ENCODE measurements around the gene ZNF324. TPM values are rescaled to one million over a fixed set of nuclear protein-coding genes. Genes with fewer than 3 reads are reported as not detected.
"Not testable (repeated sequence)": the region's sequence is repeated elsewhere in the genome, so short reads cannot be mapped to it uniquely, and the experiment has no call there.

Gene ZNF324
- total RNA-seq = 1 to 10 TPM; 7.0 to 8.3 TPM

DNA sequence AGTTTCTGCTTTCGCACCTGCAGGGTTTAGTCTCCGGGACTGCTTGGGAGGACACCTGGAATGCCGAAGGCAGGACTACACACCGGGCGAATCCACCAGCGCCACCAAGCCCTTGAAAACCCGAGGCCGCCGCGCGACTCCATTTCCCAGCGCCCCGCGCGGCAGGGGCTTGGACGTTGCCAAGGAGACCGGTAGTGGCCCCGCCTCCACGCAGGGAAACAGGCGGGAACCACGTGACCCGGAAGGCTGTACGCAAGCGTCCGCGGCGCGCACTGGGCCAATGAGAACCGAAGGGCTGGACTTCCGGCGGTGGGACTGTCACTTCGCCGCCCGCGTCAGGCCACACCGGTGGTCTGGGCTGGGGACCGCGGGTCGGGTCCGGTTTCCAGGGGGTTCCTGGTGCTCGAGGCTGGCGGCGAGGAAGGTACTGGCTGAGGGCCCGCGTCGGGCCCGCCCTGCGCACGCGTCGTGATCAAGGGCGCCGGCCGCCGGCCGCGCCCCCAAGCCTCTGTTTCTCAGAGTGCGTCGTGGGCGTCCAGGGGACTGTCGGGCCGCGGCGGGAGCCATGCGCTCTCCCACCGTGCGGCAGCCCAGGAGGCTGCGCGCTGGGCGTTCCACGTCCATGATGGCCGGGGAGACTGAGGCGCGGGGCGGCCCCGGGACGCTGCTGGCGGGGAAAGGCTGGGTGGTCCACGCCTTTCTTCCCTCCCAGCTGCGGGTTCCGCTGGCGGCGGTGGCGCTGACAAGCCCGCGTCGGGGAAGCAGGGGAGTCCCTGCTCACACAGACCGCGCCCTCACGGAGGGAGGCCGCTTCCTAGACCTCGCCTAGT lies at the start of gene ZNF324:
Gene ZNF324, plus strand, starts transcription at position 321 of the 830 bp plus-strand sequence. CDS start 2,106 bp downstream, outside the sequence.
- peak; percentile 99 for DNase-seq
- Mint-ChIP-seq H3K27ac (peak within 1 kb of the TSS; percentile 62), H3K27me3 (no peaks in the 10 kb centered on the region), H3K4me1 (ENCODE audit: low read depth) (peaks cover 17% of the 10 kb centered on the region), H3K9me3 (no peaks in the 10 kb centered on the region), H3K4me3 (peak within 1 kb of the TSS; percentile 83), H3K36me3 (peaks cover 4% of the 10 kb centered on the region)
- POLR2A ChIA-PET = interaction anchor here (0.6 to 2.1 kb wide), 4 partner anchors 9 to 162 kb away, joined by 3 to 4 read pairs (median 4); partner anchors contain the start of genes ERVK3-1, ZNF446 and ZNF584
- CTCF ChIA-PET = no interaction called here
- intact Hi-C loops (cut with micrococcal nuclease) = loop anchor here (1.0 to 2.0 kb wide), 5 partner anchors 8 to 188 kb away; partner anchors contain the start of genes TRIM28, ZNF132 and ZNF8

GRCh38 chr19:58428617-58429016 lies 38.3 kb upstream of the ZNF324 start:
- Mint-ChIP-seq H3K4me3 (no peak overlapping the region), H3K36me3 (peaks cover 42% of the 10 kb centered on the region), H3K27ac (no peak overlapping the region), H3K9me3 (peaks cover 63% of the 10 kb centered on the region), H3K27me3 (no peaks in the 10 kb centered on the region), H3K4me1 (ENCODE audit: low read depth) (no peaks in the 10 kb centered on the region)
- DNase-seq = no peak
- ChIA-PET CTCF (no interaction called here), POLR2A (no interaction called here)
- intact Hi-C loops (cut with micrococcal nuclease) = no loop called here

DNA sequence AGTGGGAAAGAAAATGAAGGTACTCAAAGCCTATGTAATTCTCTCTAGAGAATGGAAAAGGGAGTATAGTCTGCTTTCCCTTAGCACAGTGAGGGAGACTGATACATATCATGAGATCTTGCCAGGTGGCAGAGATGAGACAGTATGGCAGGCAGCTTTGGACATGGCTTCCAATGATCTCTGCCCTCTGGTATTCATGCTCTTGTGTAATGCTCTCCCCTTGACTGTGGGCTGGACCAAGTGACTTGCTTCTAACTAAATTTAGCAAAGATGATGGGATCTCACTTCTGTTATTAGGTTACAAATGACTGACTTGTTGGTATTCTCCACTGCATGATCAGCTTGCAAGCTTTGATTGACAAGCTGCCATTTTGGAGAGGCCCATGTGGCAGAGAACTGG lies 37.1 kb upstream of the ZNF324 start:
- no peak for DNase-seq
- Mint-ChIP-seq H3K27ac (no peak overlapping the region), H3K9me3 (peaks cover 74% of the 10 kb centered on the region), H3K36me3 (peaks cover 53% of the 10 kb centered on the region), H3K4me3 (no peak overlapping the region), H3K4me1 (ENCODE audit: low read depth) (no peaks in the 10 kb centered on the region), H3K27me3 (no peaks in the 10 kb centered on the region)
- ChIA-PET CTCF (no interaction called here), POLR2A (interaction anchor here (0.7 kb wide), 1 partner anchor 20 kb away, joined by 3 read pairs; no protein-coding TSS in a partner anchor)
- intact Hi-C loops (cut with micrococcal nuclease) = no loop called here

DNA sequence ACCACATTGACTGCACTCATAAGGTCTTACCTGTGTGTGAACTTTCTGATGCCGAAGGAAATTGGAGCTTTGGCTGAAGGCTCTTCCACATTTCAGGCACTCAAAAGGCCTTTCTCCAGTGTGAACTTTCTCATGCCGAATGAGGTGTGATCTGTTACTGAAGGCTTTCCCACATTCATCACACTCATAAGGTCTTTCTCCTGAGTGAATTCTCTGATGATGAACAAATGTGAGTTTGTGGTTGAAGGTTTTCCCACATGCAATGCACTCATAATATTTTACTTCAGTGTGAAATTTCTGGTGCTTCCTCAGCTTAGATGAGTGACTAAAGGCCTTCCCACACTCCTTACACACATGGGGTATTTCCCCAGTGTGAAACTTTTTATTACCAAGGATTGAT lies 32.7 kb upstream of the ZNF324 start:
- Mint-ChIP-seq H3K9me3 (peaks cover 90% of the 10 kb centered on the region), H3K27me3 (no peaks in the 10 kb centered on the region), H3K4me1 (ENCODE audit: low read depth) (peaks cover 13% of the 10 kb centered on the region), H3K27ac (no peak overlapping the region), H3K4me3 (no peak overlapping the region), H3K36me3 (peaks cover 90% of the 10 kb centered on the region)
- CTCF ChIA-PET = no interaction called here
- intact Hi-C loops (cut with micrococcal nuclease) = no loop called here
- DNase-seq = no peak
- POLR2A ChIA-PET = no interaction called here

DNA sequence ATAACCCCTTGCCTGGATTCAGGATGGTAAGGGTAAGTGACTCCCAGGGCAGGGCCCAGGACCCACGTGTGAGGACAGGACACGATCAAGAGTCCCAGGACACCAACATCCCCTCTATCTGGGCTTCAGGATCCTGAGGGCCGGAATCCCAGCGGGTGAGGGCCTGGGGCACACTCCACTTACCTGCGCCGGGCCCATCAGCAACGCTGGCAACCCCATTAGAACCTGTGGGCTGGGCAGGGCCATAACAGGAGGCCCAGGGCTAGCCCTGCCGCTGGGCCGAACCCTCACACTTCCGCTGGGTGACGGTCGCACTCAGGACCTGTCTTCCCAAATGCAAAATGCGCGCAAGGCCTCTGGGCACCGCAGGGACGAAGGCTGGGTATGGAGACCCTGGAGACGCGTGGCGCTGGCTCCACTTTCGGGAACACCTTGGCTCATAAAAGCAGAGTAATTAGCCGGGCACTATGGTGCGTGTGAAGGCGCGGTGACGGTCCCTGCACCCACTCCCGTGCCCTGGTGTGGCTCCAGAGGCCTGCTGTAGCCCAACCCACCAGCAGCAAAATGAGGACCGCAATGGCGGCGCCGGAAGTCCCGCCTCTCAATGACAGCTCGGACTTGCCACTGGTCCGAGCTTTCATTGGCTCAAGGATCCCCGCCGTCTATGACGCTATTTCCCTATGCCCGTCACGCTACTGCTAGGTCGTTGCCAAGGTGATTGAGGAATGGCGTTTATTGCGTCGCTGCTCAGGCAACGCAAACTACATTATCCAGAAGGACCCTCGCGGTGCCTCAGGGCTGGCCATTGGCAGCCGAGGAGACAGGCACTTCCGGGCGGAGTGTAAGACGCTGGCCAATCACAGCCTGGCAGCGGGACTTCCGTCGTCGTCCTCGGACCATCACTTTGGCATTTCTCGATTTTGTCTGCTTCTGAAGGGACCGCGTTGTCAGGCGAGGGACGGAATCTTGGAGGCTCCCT lies 27.0 kb upstream of the ZNF324 start, which contains the start of gene ZNF132:
Gene ZNF132, minus strand, starts transcription at position 578 of the 979 bp plus-strand sequence. Its CDS starts 332 bp downstream, at position 246.
- H3K36me3 Mint-ChIP-seq = peaks cover 51% of the 10 kb centered on the region

GRCh38 chr19:58440556-58440955 lies 26.3 kb upstream of the ZNF324 start:
- no peaks in the 10 kb centered on the region for H3K27me3 Mint-ChIP-seq
- peaks cover 44% of the 10 kb centered on the region for H3K36me3 Mint-ChIP-seq
- H3K4me3 Mint-ChIP-seq = peak overlapping the region; percentile 84
- H3K9me3 Mint-ChIP-seq = peaks cover 39% of the 10 kb centered on the region
- H3K27ac Mint-ChIP-seq = peak overlapping the region; percentile 71
- peaks cover 25% of the 10 kb centered on the region for H3K4me1 Mint-ChIP-seq (ENCODE audit: low read depth)
- CTCF ChIA-PET = interaction anchor here (0.7 kb wide), 1 partner anchor 136 kb away, joined by 3 read pairs; no protein-coding TSS in a partner anchor
- DNase-seq = no peak
- POLR2A ChIA-PET = no interaction called here
- intact Hi-C loops (cut with micrococcal nuclease) = loop anchor here (1.0 to 5.0 kb wide), 9 partner anchors 11 to 135 kb away; partner anchors contain the start of genes ERVK3-1, MZF1, ZNF324 and ZNF324B

More for the DNA sequence above, 27.0 kb upstream of the ZNF324 start, which contains the start of gene ZNF132:
- POLR2A ChIA-PET = no interaction called here
- peak within 1 kb of the TSS; percentile 71 for H3K27ac Mint-ChIP-seq
- H3K4me3 Mint-ChIP-seq = peak within 1 kb of the TSS; percentile 84
- H3K27me3 Mint-ChIP-seq = no peaks in the 10 kb centered on the region
- peaks cover 46% of the 10 kb centered on the region for H3K9me3 Mint-ChIP-seq
- DNase-seq = peak; percentile 97
- CTCF ChIA-PET = interaction anchor here (0.7 kb wide), 1 partner anchor 135 kb away, joined by 3 read pairs; no protein-coding TSS in a partner anchor
- peaks cover 25% of the 10 kb centered on the region for H3K4me1 Mint-ChIP-seq (ENCODE audit: low read depth)
- intact Hi-C loops (cut with micrococcal nuclease) = loop anchor here (1.0 to 5.0 kb wide), 9 partner anchors 11 to 135 kb away; partner anchors contain the start of genes ERVK3-1, MZF1, ZNF324 and ZNF324B

DNA sequence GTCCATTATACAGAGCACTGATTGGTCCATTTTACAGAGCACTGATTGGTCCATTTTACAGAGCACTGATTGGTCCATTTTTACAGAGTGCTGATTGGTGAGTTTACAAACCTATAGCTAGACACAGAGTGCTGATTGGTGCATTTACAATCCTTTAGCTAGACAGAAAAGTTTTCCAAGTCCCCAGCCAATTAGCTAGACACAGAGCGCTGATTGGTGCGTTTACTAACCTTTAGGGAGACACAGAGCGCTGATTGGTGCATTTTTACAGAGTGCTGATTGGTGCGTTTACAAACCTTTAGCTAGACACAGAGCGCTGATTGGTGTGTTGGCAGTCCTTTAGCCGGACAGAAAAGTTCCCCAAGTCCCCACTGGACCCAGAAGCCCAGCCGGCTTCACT lies 23.9 kb upstream of the ZNF324 start:
- H3K4me3 Mint-ChIP-seq, CTCF ChIA-PET, H3K27me3 Mint-ChIP-seq, DNase-seq, H3K27ac Mint-ChIP-seq: not testable (repeated sequence)
- peaks cover 21% of the 10 kb centered on the region for H3K4me1 Mint-ChIP-seq (ENCODE audit: low read depth)
- peaks cover 22% of the 10 kb centered on the region for H3K9me3 Mint-ChIP-seq
- intact Hi-C loops (cut with micrococcal nuclease) = loop anchor here (5.0 kb wide), 1 partner anchor 36 kb away; the partner anchor contains the start of gene ZNF584
- peaks cover 23% of the 10 kb centered on the region for H3K36me3 Mint-ChIP-seq
- POLR2A ChIA-PET = interaction anchor here (1.0 kb wide), 1 partner anchor 8 kb away, joined by 4 read pairs; the partner anchor contains the start of gene ZNF324B

- H3K4me3 Mint-ChIP-seq; CTCF ChIA-PET; H3K27ac Mint-ChIP-seq; intact Hi-C loops (cut with micrococcal nuclease); POLR2A ChIA-PET; DNase-seq: not testable (repeated sequence)
- Mint-ChIP-seq H3K27me3 (peaks cover 13% of the 10 kb centered on the region), H3K36me3 (peaks cover 11% of the 10 kb centered on the region), H3K9me3 (peaks cover 20% of the 10 kb centered on the region), H3K4me1 (ENCODE audit: low read depth) (peaks cover 21% of the 10 kb centered on the region)
Measured at GRCh38 chr19:58448860-58449259, 18.0 kb upstream of the ZNF324 start.

GRCh38 chr19:58449980-58450379 lies 16.9 kb upstream of the ZNF324 start:
- Mint-ChIP-seq H3K9me3 (peaks cover 20% of the 10 kb centered on the region), H3K36me3 (peaks cover 15% of the 10 kb centered on the region), H3K27me3 (peaks cover 13% of the 10 kb centered on the region), H3K4me1 (ENCODE audit: low read depth) (peaks cover 21% of the 10 kb centered on the region)
- POLR2A ChIA-PET = interaction anchor here (1.0 kb wide), 1 partner anchor 41 kb away, joined by 3 read pairs; the partner anchor contains the start of gene ZNF584
- CTCF ChIA-PET = interaction anchor here (1.8 kb wide), 1 partner anchor 64 kb away, joined by 5 read pairs; no protein-coding TSS in a partner anchor
- intact Hi-C loops (cut with micrococcal nuclease) = loop anchor here (2.0 kb wide), 1 partner anchor 63 kb away; the partner anchor contains the start of gene RPS5
- not testable (repeated sequence) for H3K27ac Mint-ChIP-seq, H3K4me3 Mint-ChIP-seq, DNase-seq

- Mint-ChIP-seq H3K36me3 (peaks cover 21% of the 10 kb centered on the region), H3K4me1 (ENCODE audit: low read depth) (peaks cover 21% of the 10 kb centered on the region), H3K4me3 (peak overlapping the region; percentile 78), H3K9me3 (peaks cover 20% of the 10 kb centered on the region), H3K27ac (no peak overlapping the region), H3K27me3 (peaks cover 13% of the 10 kb centered on the region)
- no peak for DNase-seq
- ChIA-PET POLR2A (interaction anchor here (0.8 kb wide), 1 partner anchor 8 kb away, joined by 4 read pairs; no protein-coding TSS in a partner anchor), CTCF (interaction anchor here (1.0 to 1.8 kb wide), 3 partner anchors 14 to 125 kb away, joined by 3 to 5 read pairs (median 3); no protein-coding TSS in a partner anchor)
- intact Hi-C loops (cut with micrococcal nuclease) = loop anchor here (1.0 to 2.0 kb wide), 4 partner anchors 11 to 64 kb away; partner anchors contain the start of genes RPS5, ZNF132, ZNF446 and ZNF584
Measured at GRCh38 chr19:58450856-58451357, 16.0 kb upstream of the ZNF324 start.

Data from activated CD4-positive, alpha-beta memory T cell treated with anti-CD3 and anti-CD28 coated beads for 36 hours (primary cell).